Nephron progenitor cell (in vitro differentiated cells): ENCODE results near the gene OLFM4.

Source experiments
- DNase-seq: peaks from one replicate; pipeline ENCODE4 v3.0.0; 2021
- H3K27ac Mint-ChIP-seq: 2 replicates; pipeline ENCODE4 v1.8.0; 2021; ENCODE audit warnings: mild to moderate bottlenecking, moderate library complexity, mixed read lengths
- H3K27me3 Mint-ChIP-seq: 2 replicates; pipeline ENCODE4 v1.8.0; 2021; ENCODE audit warnings: mild to moderate bottlenecking, low read depth, mixed read lengths; ENCODE audit not compliant: poor library complexity
- H3K36me3 Mint-ChIP-seq: 2 replicates; pipeline ENCODE4 v1.8.0; 2021; ENCODE audit warnings: low read depth, mixed read lengths
- H3K4me1 Mint-ChIP-seq: 2 replicates; pipeline ENCODE4 v1.8.0; 2021; ENCODE audit warnings: mixed read lengths
- H3K4me3 Mint-ChIP-seq: 2 replicates; pipeline ENCODE4 v1.8.0; 2021; ENCODE audit warnings: mild to moderate bottlenecking, moderate library complexity, mixed read lengths
- H3K9me3 Mint-ChIP-seq: 2 replicates; pipeline ENCODE4 v1.8.0; 2021; ENCODE audit warnings: mild to moderate bottlenecking, moderate library complexity, mixed read lengths
- TF ChIP-seq, protein P1 (sequence below): fragments of 200-600 bp; sonication (generic); IDR thresholded peaks from 2 replicates; pipeline ENCODE4 v1.5.0; 2021; ENCODE audit warnings: antibody characterized with exemption

OLFM4 gene

DNA sequence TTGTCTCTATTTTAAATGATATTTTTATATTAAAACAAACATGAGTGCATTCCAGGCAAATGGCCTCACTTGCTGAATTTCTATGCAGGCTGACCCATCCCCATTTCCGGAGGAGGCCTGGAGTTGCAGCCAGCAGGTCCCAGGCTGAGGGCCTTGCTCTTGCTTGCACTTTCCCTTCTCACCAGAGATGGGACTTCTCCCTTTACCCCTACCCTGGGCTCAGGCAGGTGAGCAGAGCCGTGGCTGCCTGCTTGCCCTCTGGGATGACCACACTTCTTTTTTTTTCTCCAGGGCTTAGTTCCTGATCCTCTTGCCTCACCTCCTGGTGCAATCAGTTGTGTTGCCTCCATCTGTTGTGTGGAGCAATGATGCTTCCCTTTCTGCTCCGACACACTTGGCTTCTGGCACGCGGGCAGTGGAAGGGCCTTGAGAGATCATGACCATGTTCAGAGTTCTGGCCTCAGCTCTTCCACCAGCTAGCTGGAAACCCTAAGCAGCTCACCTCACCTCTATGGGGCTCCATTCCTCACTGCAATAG lies 11.1 kb upstream of the OLFM4 start:
- TF ChIP-seq, protein P1, sequence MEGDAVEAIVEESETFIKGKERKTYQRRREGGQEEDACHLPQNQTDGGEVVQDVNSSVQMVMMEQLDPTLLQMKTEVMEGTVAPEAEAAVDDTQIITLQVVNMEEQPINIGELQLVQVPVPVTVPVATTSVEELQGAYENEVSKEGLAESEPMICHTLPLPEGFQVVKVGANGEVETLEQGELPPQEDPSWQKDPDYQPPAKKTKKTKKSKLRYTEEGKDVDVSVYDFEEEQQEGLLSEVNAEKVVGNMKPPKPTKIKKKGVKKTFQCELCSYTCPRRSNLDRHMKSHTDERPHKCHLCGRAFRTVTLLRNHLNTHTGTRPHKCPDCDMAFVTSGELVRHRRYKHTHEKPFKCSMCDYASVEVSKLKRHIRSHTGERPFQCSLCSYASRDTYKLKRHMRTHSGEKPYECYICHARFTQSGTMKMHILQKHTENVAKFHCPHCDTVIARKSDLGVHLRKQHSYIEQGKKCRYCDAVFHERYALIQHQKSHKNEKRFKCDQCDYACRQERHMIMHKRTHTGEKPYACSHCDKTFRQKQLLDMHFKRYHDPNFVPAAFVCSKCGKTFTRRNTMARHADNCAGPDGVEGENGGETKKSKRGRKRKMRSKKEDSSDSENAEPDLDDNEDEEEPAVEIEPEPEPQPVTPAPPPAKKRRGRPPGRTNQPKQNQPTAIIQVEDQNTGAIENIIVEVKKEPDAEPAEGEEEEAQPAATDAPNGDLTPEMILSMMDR: no peak
- Mint-ChIP-seq H3K27me3 (peaks cover 6% of the 10 kb centered on the region), H3K4me3 (no peak overlapping the region), H3K9me3 (no peaks in the 10 kb centered on the region), H3K36me3 (no peaks in the 10 kb centered on the region), H3K4me1 (no peaks in the 10 kb centered on the region), H3K27ac (no peak overlapping the region)
- DNase-seq: no peak

DNA sequence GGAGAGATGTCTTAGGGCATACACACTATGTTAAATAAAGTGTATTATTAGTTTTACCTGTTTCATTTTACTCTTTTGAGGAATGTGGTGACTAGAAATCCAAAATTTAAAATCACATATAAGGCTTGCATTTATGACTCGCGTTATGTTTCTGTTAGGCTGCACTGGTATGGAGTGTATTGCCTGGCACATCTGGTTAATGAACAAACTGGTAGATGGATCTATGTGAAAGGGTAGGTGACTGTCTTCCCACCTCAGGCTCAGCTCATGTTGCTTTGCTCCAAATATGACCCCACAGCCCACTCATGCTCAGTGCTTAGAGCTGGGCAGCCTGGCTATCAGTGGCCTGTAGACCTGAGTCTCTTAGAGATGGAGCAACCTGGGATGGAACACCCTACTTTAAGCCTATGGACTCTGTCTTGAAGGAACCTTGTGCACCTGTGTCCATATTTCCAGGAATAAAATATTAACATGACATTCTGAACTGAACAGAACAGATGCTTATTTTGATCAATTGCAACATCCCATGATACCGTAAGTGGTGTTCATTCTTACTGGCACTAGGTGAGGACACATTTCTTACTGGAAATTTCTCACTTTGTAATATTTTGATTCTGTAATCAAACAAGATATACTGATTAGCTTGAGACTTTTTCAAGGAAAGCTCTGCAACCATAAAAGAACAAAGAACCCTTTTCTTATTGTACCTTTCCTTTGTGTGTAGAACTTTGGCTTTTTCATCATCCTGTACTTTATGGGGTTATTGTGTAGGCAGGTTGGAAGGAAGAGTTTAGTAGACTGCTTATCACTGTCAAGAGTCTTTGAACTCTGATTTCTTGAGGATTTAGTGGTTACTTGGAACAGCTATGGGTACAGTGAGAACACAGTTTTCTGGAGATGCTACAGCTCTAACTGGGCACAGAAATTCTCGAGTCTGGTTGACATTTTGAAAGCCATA lies 9.6 kb upstream of the OLFM4 start:
- no peaks in the 10 kb centered on the region for H3K36me3 Mint-ChIP-seq
- H3K27me3 Mint-ChIP-seq: peaks cover 10% of the 10 kb centered on the region
- DNase-seq: no peak
- H3K4me1 Mint-ChIP-seq: no peaks in the 10 kb centered on the region
- H3K9me3 Mint-ChIP-seq: no peaks in the 10 kb centered on the region
- no peak overlapping the region for H3K27ac Mint-ChIP-seq
- TF ChIP-seq, protein P1: no peak
- H3K4me3 Mint-ChIP-seq: no peak overlapping the region

DNA sequence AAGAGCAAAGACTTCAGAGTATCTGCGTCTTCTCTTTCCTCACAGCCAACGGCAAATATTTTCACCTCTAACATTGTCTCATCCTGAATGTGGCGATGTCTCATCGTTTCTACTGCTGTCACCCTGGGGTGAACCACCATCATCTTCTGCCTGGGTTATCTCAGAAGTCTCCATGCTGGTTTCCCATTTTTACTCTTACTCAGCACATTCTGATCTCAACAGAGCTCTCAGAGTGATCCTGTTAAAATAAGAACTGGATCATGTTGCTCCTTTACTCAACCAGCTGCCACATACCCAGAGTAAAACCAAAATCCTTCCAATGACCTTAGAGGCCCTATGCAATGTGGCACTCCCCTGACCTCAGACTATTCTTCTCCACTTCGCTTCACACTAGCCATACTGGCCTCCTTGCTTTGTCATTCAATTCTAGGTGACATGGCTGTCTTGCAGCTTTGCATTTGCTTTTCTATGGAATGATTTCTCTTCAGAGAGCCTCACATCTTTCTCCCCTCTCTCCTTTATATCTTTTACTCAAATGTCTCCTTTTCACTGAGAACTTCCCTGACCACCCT lies 7.8 kb upstream of the OLFM4 start:
- Mint-ChIP-seq H3K4me1 (no peaks in the 10 kb centered on the region), H3K27ac (no peak overlapping the region), H3K36me3 (no peaks in the 10 kb centered on the region), H3K9me3 (no peaks in the 10 kb centered on the region), H3K4me3 (no peak overlapping the region), H3K27me3 (peaks cover 10% of the 10 kb centered on the region)
- TF ChIP-seq, protein P1: no peak
- DNase-seq: no peak

DNA sequence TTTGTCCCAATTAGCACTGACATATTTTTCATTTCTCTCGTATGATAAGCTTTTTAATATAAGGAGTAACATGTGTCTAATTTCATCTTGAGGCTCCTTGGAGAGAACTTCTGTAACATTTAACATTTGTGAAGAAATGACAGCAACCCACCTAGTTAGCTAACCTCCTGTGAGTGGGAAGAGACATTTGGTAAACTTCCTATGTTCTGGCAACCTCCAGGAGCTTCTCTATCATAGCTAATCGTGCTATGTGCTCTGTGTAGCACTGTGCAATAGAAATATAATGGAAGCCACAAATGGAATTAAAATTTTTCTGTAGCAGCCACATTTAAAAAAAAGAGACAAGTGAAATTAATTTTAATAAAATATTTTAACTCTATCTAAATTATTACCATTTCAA lies 5.4 kb upstream of the OLFM4 start:
- H3K27me3 Mint-ChIP-seq: peaks cover 7% of the 10 kb centered on the region

DNA sequence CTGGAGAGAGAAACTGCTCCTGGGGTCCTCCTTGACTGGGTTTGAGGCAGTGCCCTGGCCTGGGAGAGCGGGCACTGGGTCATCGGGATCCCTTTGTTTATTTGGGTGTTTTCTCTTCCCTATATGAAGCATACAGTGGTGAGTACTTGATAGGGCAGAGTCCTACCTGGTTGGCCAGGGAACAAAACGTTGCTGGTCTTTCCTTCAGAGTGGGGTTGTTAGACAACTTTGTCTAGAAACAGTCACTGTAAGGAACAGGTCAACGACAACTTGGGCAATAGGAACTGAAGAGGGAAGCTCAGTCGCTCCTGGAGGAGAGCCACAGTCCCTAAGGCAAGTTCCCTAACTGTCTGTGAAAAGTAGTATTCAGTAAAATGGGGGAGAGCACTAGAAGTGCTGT lies 550 bp upstream of the OLFM4 start:
- no peak overlapping the region for H3K4me3 Mint-ChIP-seq
- H3K9me3 Mint-ChIP-seq: no peaks in the 10 kb centered on the region
- no peaks in the 10 kb centered on the region for H3K36me3 Mint-ChIP-seq
- peaks cover 6% of the 10 kb centered on the region for H3K27me3 Mint-ChIP-seq
- TF ChIP-seq, protein P1: no peak
- no peak overlapping the region for H3K27ac Mint-ChIP-seq
- no peak for DNase-seq
- H3K4me1 Mint-ChIP-seq: peaks cover 8% of the 10 kb centered on the region

More for the DNA sequence above, 5.4 kb upstream of the OLFM4 start:
- DNase-seq: no peak
- Mint-ChIP-seq H3K4me1 (no peaks in the 10 kb centered on the region), H3K4me3 (no peak overlapping the region), H3K9me3 (no peaks in the 10 kb centered on the region), H3K36me3 (no peaks in the 10 kb centered on the region), H3K27ac (no peak overlapping the region)
- TF ChIP-seq, protein P1: no peak
